Keratinocyte (primary cell): ENCODE results near the gene STEAP3. TPM values are rescaled to one million over a fixed set of nuclear protein-coding genes. Genes with fewer than 3 reads are reported as not detected.

Experiments
- DNase-seq: peaks from one replicate; pipeline ENCODE4 v3.0.0-alpha.2; 2011; ENCODE audit warnings: low read depth, missing footprints, low spot score
- FAIRE-seq: peaks from 2 replicates; lab custom pipeline; 2011; peaks lifted over from hg19 to GRCh38; lab: Jason Lieb, UNC
- H2AFZ ChIP-seq: 2 replicates; pipeline ENCODE4 v1.6.0; 2012; ENCODE audit warnings: low read length, control low read depth, inconsistent platforms; ENCODE audit not compliant: control insufficient read depth
- H3K27ac ChIP-seq: 2 replicates; pipeline ENCODE4 v1.5.1; 2011; ENCODE audit warnings: low read length; ENCODE audit not compliant: control insufficient read depth, insufficient read depth
- H3K27me3 ChIP-seq: 3 replicates; pipeline ENCODE4 v1.6.0; 2011; ENCODE audit warnings: low read length; ENCODE audit not compliant: control insufficient read depth, insufficient read depth; ENCODE audit errors: extremely low read depth
- H3K36me3 ChIP-seq, 2 experiments: 2 replicates in 1 of 2; 3 replicates in 1 of 2; pipeline ENCODE4 v1.5.1; 2011; ENCODE audit warnings: low read length in 2 of 2, mild to moderate bottlenecking in 1 of 2; ENCODE audit not compliant: control insufficient read depth in 2 of 2, insufficient read depth in 2 of 2; ENCODE audit errors: extremely low read depth in 1 of 2
- H3K4me1 ChIP-seq: 3 replicates; pipeline ENCODE4 v1.5.1; 2011; ENCODE audit warnings: low read length; ENCODE audit not compliant: control insufficient read depth, insufficient read depth; ENCODE audit errors: extremely low read depth
- H3K4me2 ChIP-seq: 3 replicates; pipeline ENCODE4 v1.6.0; 2011; ENCODE audit warnings: low read depth, low read length; ENCODE audit not compliant: control insufficient read depth, insufficient read depth; ENCODE audit errors: extremely low read depth
- H3K4me3 ChIP-seq, 3 experiments: fragments of 200-600 bp in 1 of 3; sonication (generic) in 1 of 3; 2 replicates in 2 of 3; 3 replicates in 1 of 3; pipeline ENCODE4 v1.5.1; 2011 to 2016; ENCODE audit warnings: low read length in 3 of 3, mild to moderate bottlenecking in 3 of 3, control low read depth in 2 of 3, inconsistent platforms in 1 of 3, low read depth in 1 of 3, mixed read lengths in 1 of 3, mixed run types in 1 of 3, moderate library complexity in 1 of 3; ENCODE audit not compliant: control insufficient read depth in 2 of 3, insufficient read depth in 2 of 3; ENCODE audit errors: extremely low read depth in 1 of 3
- H3K79me2 ChIP-seq: 2 replicates; pipeline ENCODE4 v1.6.0; 2012; ENCODE audit warnings: low read length; ENCODE audit not compliant: control insufficient read depth, insufficient read depth
- H3K9ac ChIP-seq: 3 replicates; pipeline ENCODE4 v1.6.0; 2011; ENCODE audit warnings: low read length; ENCODE audit not compliant: control insufficient read depth, insufficient read depth; ENCODE audit errors: extremely low read depth
- H3K9me1 ChIP-seq: 3 replicates; pipeline ENCODE4 v1.6.0; 2011; ENCODE audit warnings: low read length; ENCODE audit not compliant: control insufficient read depth, insufficient read depth; ENCODE audit errors: extremely low read depth
- H3K9me3 ChIP-seq: 2 replicates; pipeline ENCODE4 v1.5.1; 2012; ENCODE audit warnings: low read depth, low read length; ENCODE audit not compliant: control insufficient read depth
- H4K20me1 ChIP-seq: 3 replicates; pipeline ENCODE4 v1.6.0; 2011; ENCODE audit warnings: low read length; ENCODE audit not compliant: control insufficient read depth, insufficient read depth; ENCODE audit errors: extremely low read depth
- EZH2 ChIP-seq: IDR thresholded peaks from one replicate; pipeline ENCODE4 v1.6.1; 2012; ENCODE audit warnings: inconsistent platforms, mild to moderate bottlenecking, low read length, moderate library complexity
- dilution Hi-C: fragments of 300-500 bp; cut with MboI; formaldehyde crosslinking; loops from one replicate; pipeline ENCODE4 v1.7.0; 2020; ENCODE audit warnings: low sequenced_read_pairs; ENCODE audit not compliant: extremely low pct_ligation_motif_present
- polyA plus RNA-seq, 5 experiments: library from polyadenylated mRNA; depleted of rRNA in 3 of 5; stranded (reverse) in 3 of 5; stranded (forward) in 1 of 5; unstranded in 1 of 5; fragments of >200 nt; gene quantifications; 1 replicate in 1 of 5; 2 replicates in 3 of 5; 3 replicates in 1 of 5; pipeline versions ENCODE4 v1.2.1 to v1.2.3, GENCODE V29; 2011 to 2012; ENCODE audit warnings: missing spikeins in 2 of 5, low read depth in 1 of 5, low replicate concordance in 1 of 5
- TF ChIP-seq, protein P1 (sequence below), 3 experiments: IDR thresholded peaks in 1 of 3; conservative IDR thresholded peaks in 1 of 3; optimal IDR thresholded peaks in 1 of 3; 2 replicates in 2 of 3; 3 replicates in 1 of 3; pipeline versions ENCODE3 to v1.5.1; 2011; ENCODE audit warnings: low read length in 3 of 3, mild to moderate bottlenecking in 3 of 3, moderate library complexity in 2 of 3, control low read depth in 1 of 3, inconsistent platforms in 1 of 3; ENCODE audit not compliant: insufficient read depth in 2 of 3; ENCODE audit errors: extremely low read depth in 1 of 3

The STEAP3 gene
- polyA plus RNA-seq, 1 donor (not counting 4 experiments of a cell fraction or from before 2014, with no cell fraction given), result 19.9 TPM

GRCh38 chr2:119205001-119205706 is 18.5 kb upstream of the STEAP3 start:
- no peaks in the 10 kb centered on the region for H4K20me1 ChIP-seq
- no peak overlapping the region for H3K4me3 ChIP-seq
- no peak overlapping the region for H2AFZ ChIP-seq
- FAIRE-seq, result no peak
- H3K9ac ChIP-seq, result no peak overlapping the region
- DNase-seq, result no peak
- H3K36me3 ChIP-seq, result no peaks in the 10 kb centered on the region
- no peaks in the 10 kb centered on the region for H3K9me3 ChIP-seq
- TF ChIP-seq EZH2, result no peak
- TF ChIP-seq, protein P1, sequence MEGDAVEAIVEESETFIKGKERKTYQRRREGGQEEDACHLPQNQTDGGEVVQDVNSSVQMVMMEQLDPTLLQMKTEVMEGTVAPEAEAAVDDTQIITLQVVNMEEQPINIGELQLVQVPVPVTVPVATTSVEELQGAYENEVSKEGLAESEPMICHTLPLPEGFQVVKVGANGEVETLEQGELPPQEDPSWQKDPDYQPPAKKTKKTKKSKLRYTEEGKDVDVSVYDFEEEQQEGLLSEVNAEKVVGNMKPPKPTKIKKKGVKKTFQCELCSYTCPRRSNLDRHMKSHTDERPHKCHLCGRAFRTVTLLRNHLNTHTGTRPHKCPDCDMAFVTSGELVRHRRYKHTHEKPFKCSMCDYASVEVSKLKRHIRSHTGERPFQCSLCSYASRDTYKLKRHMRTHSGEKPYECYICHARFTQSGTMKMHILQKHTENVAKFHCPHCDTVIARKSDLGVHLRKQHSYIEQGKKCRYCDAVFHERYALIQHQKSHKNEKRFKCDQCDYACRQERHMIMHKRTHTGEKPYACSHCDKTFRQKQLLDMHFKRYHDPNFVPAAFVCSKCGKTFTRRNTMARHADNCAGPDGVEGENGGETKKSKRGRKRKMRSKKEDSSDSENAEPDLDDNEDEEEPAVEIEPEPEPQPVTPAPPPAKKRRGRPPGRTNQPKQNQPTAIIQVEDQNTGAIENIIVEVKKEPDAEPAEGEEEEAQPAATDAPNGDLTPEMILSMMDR (optimal IDR thresholded peaks at IDR 0.05 in 1 of 3, IDR thresholded peaks at IDR 0.05 in 1 of 3, conservative IDR thresholded peaks at IDR 0.05 in 1 of 3; ENCODE audit: extremely low read depth in 1 of 3, insufficient read depth in 2 of 3, low read length in 3 of 3), result no peak
- H3K4me1 ChIP-seq, result peaks cover 25% of the 10 kb centered on the region
- H3K4me2 ChIP-seq, result no peak overlapping the region
- dilution Hi-C loops, result no loop called here
- no peaks in the 10 kb centered on the region for H3K9me1 ChIP-seq
- H3K79me2 ChIP-seq, result no peaks in the 10 kb centered on the region
- no peak overlapping the region for H3K27ac ChIP-seq
- H3K27me3 ChIP-seq, result no peaks in the 10 kb centered on the region

- TF ChIP-seq, protein P1 (optimal IDR thresholded peaks at IDR 0.05 in 1 of 3, IDR thresholded peaks at IDR 0.05 in 1 of 3, conservative IDR thresholded peaks at IDR 0.05 in 1 of 3; ENCODE audit: extremely low read depth in 1 of 3, insufficient read depth in 2 of 3, low read length in 3 of 3), result no peak
- TF ChIP-seq EZH2, result no peak
- FAIRE-seq (peak; percentile 41), DNase-seq (no peak)
- Histone ChIP-seq H3K9ac (no peak overlapping the region), H3K9me1 (no peaks in the 10 kb centered on the region), H4K20me1 (no peaks in the 10 kb centered on the region), H3K4me3 (no peak overlapping the region), H2AFZ (no peak overlapping the region), H3K4me1 (peaks cover 25% of the 10 kb centered on the region), H3K27me3 (no peaks in the 10 kb centered on the region), H3K27ac (no peak overlapping the region), H3K4me2 (no peak overlapping the region), H3K79me2 (no peaks in the 10 kb centered on the region), H3K9me3 (no peaks in the 10 kb centered on the region), H3K36me3 (no peaks in the 10 kb centered on the region)
- dilution Hi-C loops, result no loop called here
Observed at GRCh38 chr2:119206201-119206600, 17.4 kb upstream of the STEAP3 start.
